HS-5 (cell line): ENCODE measurements around the gene BBIP1.
A peak's percentile ranks its signal among the peaks of the same experiment; 100 is the strongest.
"Not testable (repeated sequence)": the region's sequence is repeated elsewhere in the genome, so short reads cannot be mapped to it uniquely, and the experiment has no call there.

Experiments used
- DNase-seq: peaks from one replicate; pipeline ENCODE4 v3.0.0-alpha.2; 2012; ENCODE audit warnings: low read depth

The BBIP1 gene

GRCh38 chr10:110885932-110886674 lies 32.9 kb downstream of the BBIP1 start:
- DNase-seq: no peak

GRCh38 chr10:110883924-110884323 lies 35.1 kb downstream of the BBIP1 start:
- DNase-seq: no peak

- DNase-seq: no peak
Measured at GRCh38 chr10:110881905-110882304, 37.1 kb downstream of the BBIP1 start.

- no peak for DNase-seq
Measured at GRCh38 chr10:110881247-110881646, 37.7 kb downstream of the BBIP1 start.

GRCh38 chr10:110880012-110880411 lies 39.0 kb downstream of the BBIP1 start:
- no peak for DNase-seq

- DNase-seq: no peak
Measured at GRCh38 chr10:110876788-110877187, 42.2 kb downstream of the BBIP1 start.

- no peak for DNase-seq
Measured at GRCh38 chr10:110876000-110876399, 43.0 kb downstream of the BBIP1 start.

GRCh38 chr10:110873951-110874350 lies 45.0 kb downstream of the BBIP1 start:
- no peak for DNase-seq

GRCh38 chr10:110872984-110873923 lies 45.7 kb downstream of the BBIP1 start:
- DNase-seq: no peak

GRCh38 chr10:110872145-110872983 lies 46.6 kb downstream of the BBIP1 start:
- no peak for DNase-seq

- peak; percentile 84 for DNase-seq
Measured at GRCh38 chr10:110871298-110872084, 47.5 kb downstream of the BBIP1 start, which contains the start of gene PDCD4. TSS of gene PDCD4 (plus strand) at chr10:110871928. CDS start at chr10:110876028, 4,100 bp downstream.

GRCh38 chr10:110870823-110871297 lies 48.1 kb downstream of the BBIP1 start:
- DNase-seq: no peak

- DNase-seq: no peak
Measured at GRCh38 chr10:110868981-110869380, 50.0 kb downstream of the BBIP1 start.

- no peak for DNase-seq
Measured at GRCh38 chr10:110867807-110868465, 51.0 kb downstream of the BBIP1 start.

GRCh38 chr10:110867011-110867806 lies 51.8 kb downstream of the BBIP1 start:
- DNase-seq: not testable (repeated sequence)

- DNase-seq: no peak
Measured at GRCh38 chr10:110865809-110866482, 53.0 kb downstream of the BBIP1 start.

GRCh38 chr10:110865186-110865808 lies 53.7 kb downstream of the BBIP1 start:
- DNase-seq: no peak

- no peak for DNase-seq
Measured at GRCh38 chr10:110864662-110865140, 54.3 kb downstream of the BBIP1 start.
